ENCODE measurements around the gene FAR2. TPM values are rescaled to one million over a fixed set of nuclear protein-coding genes. Genes with fewer than 3 reads are reported as not detected.

Gene FAR2
- total RNA-seq, 1 donor: 10.5 TPM

GRCh38 chr12:29238822-29239291 is 89.8 kb downstream of the FAR2 start:
- DNase-seq (ENCODE audit: insufficient read length, low spot score, missing footprints): no peak
- Histone ChIP-seq H3K4me2 (ENCODE audit: insufficient read depth, low read length) (no peak overlapping the region), H3K79me2 (ENCODE audit: insufficient read depth, low read length) (no peaks in the 10 kb centered on the region), H3K4me3 (ENCODE audit: insufficient read depth, low read length) (no peak overlapping the region), H4K20me1 (ENCODE audit: insufficient read depth, low read length) (no peaks in the 10 kb centered on the region), H2AFZ (ENCODE audit: low read length) (no peak overlapping the region), H3K36me3 (ENCODE audit: insufficient read depth, low read length) (no peaks in the 10 kb centered on the region), H3K27me3 (ENCODE audit: insufficient read depth, low read length) (no peaks in the 10 kb centered on the region), H3K4me1 (ENCODE audit: insufficient read depth, low read length) (peaks cover 23% of the 10 kb centered on the region), H3K27ac (ENCODE audit: low read depth, low read length) (peak overlapping the region; percentile 17), H3K9me3 (ENCODE audit: low read depth, low read length) (no peaks in the 10 kb centered on the region)
- no peak for TF ChIP-seq CTCF (IDR thresholded peaks at IDR 0.05; ENCODE audit: extremely low read depth, low read depth, low read length)

GRCh38 chr12:29239336-29239735 is 90.3 kb downstream of the FAR2 start:
- Histone ChIP-seq H3K4me3 (ENCODE audit: insufficient read depth, low read length) (no peak overlapping the region), H3K9me3 (ENCODE audit: low read depth, low read length) (no peaks in the 10 kb centered on the region), H2AFZ (ENCODE audit: low read length) (no peak overlapping the region), H3K36me3 (ENCODE audit: insufficient read depth, low read length) (no peaks in the 10 kb centered on the region), H4K20me1 (ENCODE audit: insufficient read depth, low read length) (no peaks in the 10 kb centered on the region), H3K4me2 (ENCODE audit: insufficient read depth, low read length) (no peak overlapping the region), H3K4me1 (ENCODE audit: insufficient read depth, low read length) (peaks cover 23% of the 10 kb centered on the region), H3K27me3 (ENCODE audit: insufficient read depth, low read length) (no peaks in the 10 kb centered on the region), H3K79me2 (ENCODE audit: insufficient read depth, low read length) (no peaks in the 10 kb centered on the region), H3K27ac (ENCODE audit: low read depth, low read length) (peak overlapping the region; percentile 17)
- DNase-seq (ENCODE audit: insufficient read length, low spot score, missing footprints): no peak
- TF ChIP-seq CTCF (IDR thresholded peaks at IDR 0.05; ENCODE audit: extremely low read depth, low read depth, low read length): no peak

GRCh38 chr12:29240441-29240840 is 91.4 kb downstream of the FAR2 start:
- no peaks in the 10 kb centered on the region for H3K27me3 ChIP-seq (ENCODE audit: insufficient read depth, low read length)
- H3K4me3 ChIP-seq (ENCODE audit: insufficient read depth, low read length): no peak overlapping the region
- H3K4me1 ChIP-seq (ENCODE audit: insufficient read depth, low read length): peaks cover 23% of the 10 kb centered on the region
- no peaks in the 10 kb centered on the region for H3K36me3 ChIP-seq (ENCODE audit: insufficient read depth, low read length)
- H2AFZ ChIP-seq (ENCODE audit: low read length): no peak overlapping the region
- no peak for DNase-seq (ENCODE audit: insufficient read length, low spot score, missing footprints)
- no peaks in the 10 kb centered on the region for H3K79me2 ChIP-seq (ENCODE audit: insufficient read depth, low read length)
- H4K20me1 ChIP-seq (ENCODE audit: insufficient read depth, low read length): no peaks in the 10 kb centered on the region
- H3K9me3 ChIP-seq (ENCODE audit: low read depth, low read length): no peaks in the 10 kb centered on the region
- no peak for TF ChIP-seq CTCF (IDR thresholded peaks at IDR 0.05; ENCODE audit: extremely low read depth, low read depth, low read length)
- no peak overlapping the region for H3K4me2 ChIP-seq (ENCODE audit: insufficient read depth, low read length)
- no peak overlapping the region for H3K27ac ChIP-seq (ENCODE audit: low read depth, low read length)

DNA sequence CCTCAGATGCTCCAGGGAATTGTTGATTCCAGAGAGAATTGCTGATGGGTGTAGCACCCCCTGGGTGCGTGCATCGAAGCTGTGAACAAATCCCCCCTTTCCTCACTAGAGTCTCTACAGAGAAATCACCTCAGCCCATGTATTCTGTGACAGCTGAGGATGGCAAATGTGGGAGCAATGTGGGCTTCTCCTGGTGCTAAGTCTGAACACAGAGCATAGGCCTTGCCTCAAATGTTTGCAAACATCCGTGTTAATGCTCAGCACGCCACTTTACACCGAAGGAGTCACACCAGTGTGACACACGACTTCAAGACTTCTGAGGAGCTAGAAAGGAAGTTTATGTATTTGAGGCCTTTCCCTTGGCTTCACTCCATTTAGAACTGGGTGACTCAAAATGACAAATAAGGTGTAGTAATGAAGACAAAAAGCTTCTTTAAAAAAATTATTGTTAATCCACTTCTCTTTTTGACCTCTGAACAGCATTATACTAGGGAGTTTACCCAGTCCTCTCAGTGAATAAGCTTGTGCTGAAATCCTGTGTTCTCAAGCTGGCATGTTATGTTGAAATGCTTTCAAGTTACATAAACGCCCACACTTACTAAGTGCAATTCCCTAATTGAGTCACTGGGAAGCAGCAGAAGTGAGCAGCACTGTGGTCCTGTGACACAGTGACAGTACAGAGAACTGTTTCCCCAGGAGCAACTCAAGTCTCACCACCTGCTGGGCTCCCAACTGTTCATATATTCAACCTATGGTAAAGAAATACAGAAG is 92.9 kb downstream of the FAR2 start:
- H3K27ac ChIP-seq (ENCODE audit: low read depth, low read length): peak overlapping the region; percentile 51
- DNase-seq (ENCODE audit: insufficient read length, low spot score, missing footprints): peak; percentile 54
- H3K27me3 ChIP-seq (ENCODE audit: insufficient read depth, low read length): no peaks in the 10 kb centered on the region
- H3K36me3 ChIP-seq (ENCODE audit: insufficient read depth, low read length): no peaks in the 10 kb centered on the region
- H3K4me3 ChIP-seq (ENCODE audit: insufficient read depth, low read length): peak overlapping the region; percentile 11
- no peaks in the 10 kb centered on the region for H3K79me2 ChIP-seq (ENCODE audit: insufficient read depth, low read length)
- peaks cover 23% of the 10 kb centered on the region for H3K4me1 ChIP-seq (ENCODE audit: insufficient read depth, low read length)
- H3K4me2 ChIP-seq (ENCODE audit: insufficient read depth, low read length): peak overlapping the region; percentile 53
- peak overlapping the region; percentile 60 for H2AFZ ChIP-seq (ENCODE audit: low read length)
- H4K20me1 ChIP-seq (ENCODE audit: insufficient read depth, low read length): no peaks in the 10 kb centered on the region
- peak; percentile 13 for TF ChIP-seq CTCF (IDR thresholded peaks at IDR 0.05; ENCODE audit: extremely low read depth, low read depth, low read length)
- no peaks in the 10 kb centered on the region for H3K9me3 ChIP-seq (ENCODE audit: low read depth, low read length)
